Stimulated activated CD8-positive, alpha-beta memory T cell treated with anti-CD3 and anti-CD28 coated beads, Interleukin-12 subunit alpha, Interleukin-12 subunit beta, amount 100 ng/mL, for 1 hour (primary cell): ENCODE data around the gene LRRC15.

Source experiments
- DNase-seq: peaks from one replicate; pipeline ENCODE4 v3.0.0-alpha.2; 2020; ENCODE audit warnings: low read depth

LRRC15 gene

DNA sequence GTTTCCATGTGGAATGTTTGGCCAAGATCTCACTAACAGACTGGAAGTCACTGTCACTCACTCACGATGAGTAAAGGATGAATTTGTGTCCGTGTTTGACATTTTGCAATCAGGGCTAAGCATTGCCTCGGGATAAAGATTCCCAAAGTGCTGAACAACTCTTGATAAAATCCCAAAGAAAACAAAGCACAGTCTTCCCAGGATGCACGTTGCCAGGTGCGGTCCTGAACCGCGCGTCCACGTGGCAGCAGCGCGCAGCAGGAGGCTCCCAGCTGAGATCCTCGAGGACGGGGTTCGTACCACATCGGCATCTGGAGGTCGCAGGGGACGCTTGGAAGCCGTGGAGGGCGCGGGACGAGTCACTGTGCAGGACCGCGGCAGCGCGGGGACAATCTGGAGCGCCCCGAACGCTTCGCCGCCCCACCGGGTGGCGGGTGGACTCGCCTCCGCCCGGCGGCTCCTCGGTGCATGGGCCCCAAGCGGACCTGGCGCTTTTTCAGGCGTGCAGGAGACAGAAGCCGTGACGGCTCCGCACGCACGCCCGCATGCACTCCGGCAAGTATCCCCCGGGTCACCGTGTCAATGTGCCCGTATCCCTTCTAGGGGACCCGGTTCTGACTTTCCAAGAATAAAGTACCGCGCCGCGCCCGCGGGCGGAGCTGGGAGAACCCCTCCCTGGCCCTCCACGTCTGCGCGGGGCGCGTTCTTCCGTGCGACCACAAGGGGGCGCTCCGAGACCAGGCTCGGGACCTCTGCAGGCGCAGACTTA, 36.1 kb downstream of the LRRC15 start:
- peak; percentile 83 for DNase-seq

DNA sequence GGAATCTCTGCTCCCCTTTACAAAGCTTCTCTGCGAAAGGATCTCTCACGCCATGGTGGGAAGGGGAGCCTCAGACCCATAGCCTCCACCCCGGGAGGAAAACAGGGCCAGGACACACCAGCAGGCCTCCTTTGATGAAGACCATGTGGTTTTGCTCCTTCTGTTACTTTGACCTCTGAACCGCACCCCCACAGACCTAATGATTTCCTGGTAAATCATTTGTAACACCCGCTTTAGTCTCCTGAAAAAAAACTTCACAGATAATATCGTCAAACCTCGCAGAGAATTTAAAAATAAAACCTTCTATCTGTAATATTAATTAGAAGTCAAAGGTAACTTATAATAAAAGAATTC, 36.7 kb downstream of the LRRC15 start:
- DNase-seq: no peak

DNA sequence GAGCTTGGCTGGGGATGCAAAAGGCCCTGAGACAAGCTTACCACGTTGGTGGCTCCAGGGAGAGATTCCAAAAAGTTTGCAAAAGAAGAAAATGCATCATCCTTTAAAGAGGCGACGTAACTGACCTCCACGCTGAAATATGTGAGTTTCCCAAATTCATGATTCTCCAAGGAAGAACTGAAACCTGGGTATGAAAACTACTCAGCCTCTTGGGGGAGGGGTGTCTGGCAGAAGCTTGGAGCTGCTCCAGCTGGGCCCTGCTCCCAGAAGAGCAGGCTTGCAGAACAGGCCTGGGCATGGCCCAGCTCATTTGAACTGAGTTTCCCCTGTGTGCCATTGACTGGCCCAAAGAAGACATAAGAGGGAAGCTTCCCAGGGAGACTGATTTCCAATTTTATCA, 39.0 kb downstream of the LRRC15 start:
- DNase-seq: no peak

DNA sequence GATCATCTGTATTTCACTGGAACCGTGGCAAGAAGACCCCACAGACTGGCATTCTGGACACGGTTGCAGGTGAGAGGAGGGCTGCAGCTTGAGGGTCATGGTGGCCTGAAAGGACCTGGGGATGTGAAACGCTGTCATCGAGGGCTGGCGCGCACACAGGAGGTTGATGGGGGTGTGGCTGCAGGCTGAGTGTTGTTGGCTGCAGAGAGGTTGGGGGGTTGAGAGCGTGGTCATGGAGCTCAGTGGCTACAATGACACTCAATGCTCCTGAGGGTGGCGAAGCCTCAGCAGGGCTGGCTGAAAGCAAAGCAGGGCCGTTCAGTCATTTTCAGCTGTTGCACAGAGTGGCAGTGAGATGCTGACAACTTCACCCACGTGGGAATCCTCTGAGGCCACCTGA, 39.4 kb downstream of the LRRC15 start:
- DNase-seq: no peak

DNA sequence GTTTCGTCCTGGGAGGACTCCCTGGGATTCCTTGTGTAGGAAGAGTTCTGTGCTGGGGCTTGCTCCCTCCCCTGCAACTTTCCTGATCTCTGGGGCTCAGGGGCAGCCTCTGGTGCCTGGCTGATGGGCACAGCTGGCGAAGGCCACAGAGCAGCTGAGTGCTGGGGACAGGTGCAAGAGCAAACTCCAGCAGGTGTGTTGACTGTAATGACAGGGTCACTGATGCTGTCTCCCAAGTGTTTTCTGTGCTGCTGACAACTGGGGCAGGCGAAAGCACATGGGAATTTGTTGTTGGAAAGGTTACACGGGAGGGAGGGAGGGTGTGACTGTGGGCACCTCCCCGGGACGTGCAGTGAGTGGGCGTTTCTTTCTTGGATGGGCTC, 40.0 kb downstream of the LRRC15 start:
- DNase-seq: no peak

DNA sequence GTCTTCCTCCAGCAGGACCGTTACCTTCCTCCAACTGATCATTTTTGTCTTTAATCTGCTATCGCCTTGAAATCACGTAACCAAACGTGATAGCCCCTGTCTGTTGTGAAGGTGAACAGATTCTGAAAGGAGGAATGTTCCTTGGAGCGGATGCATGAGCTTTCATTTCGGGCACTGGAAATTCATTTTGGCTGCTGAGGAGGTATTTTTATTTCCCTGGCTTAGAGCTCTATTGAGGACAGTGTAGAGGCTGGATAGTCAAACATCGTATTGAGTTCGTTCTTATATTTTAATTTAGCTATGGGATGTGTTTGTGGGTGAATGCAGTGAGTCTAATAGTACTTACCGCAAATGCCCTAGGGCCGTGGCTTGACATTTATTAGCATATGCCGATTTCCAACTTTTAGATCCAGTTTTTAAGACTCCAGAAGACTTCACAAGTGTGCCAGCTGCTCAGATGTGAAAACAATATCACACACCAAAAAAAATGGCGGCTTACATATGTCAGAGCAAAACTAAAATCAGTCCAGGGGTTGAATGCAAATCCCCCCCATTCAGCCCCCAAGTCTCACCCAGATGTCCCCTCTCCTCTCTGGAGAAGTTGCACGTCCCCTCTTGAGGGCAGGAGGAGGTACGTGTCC, 40.5 kb downstream of the LRRC15 start:
- no peak for DNase-seq

DNA sequence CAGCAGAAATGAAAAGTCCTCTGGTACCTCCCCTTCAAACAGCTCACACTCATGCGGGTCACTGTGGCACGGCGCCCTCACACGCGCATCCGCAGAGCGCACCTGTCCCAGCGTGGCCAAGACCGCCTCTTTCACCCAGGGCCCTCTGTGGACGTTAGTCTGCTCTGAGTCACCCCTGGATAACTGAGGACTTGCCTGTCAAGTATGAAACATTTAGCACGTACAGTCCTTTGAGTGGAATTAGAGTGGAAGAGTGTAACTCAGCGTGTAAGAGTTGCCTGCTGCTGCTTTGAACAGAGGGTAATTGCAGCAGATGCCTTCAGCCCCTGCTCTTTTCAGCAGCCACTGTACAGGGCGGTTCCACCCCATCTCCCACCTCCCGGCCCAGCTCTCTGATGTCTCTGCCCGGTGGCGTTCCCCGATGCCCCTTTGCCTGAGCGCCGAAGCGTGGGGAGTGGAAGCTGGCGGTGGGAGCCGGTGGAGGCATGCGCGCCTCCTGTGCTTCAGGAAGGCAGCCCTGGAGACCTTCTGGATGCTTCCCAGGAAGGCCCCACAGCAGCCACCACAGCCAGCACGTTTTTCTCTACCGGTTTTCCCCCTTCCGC, 41.4 kb downstream of the LRRC15 start:
- DNase-seq: no peak

DNA sequence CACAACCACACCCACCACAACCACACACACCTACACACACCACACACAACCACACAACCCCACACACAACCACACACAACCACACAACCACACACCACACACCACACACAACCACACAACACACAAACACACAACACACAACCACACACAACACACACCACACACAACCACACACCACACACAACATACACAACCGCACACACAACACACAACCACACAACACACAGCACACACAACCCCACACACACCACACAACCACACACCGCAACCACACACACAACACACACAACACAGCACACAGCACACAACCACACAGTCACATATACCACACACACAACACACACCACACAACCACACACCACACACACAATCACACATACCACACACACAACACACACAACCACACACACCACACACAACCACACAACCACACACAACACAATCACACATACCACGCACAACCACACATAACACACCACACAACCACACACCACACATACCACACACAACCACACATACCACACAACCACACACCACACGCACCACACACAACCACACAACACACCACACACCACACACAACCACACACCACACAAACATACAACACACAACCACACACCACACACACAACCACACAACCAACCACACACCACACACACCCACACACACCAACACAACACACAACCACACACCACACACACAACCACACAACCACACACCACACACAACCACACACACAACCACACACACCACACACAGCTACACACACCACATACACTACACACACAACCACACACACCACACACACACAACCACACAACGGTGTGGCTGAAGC, 42.1 kb downstream of the LRRC15 start:
- DNase-seq: no peak

DNA sequence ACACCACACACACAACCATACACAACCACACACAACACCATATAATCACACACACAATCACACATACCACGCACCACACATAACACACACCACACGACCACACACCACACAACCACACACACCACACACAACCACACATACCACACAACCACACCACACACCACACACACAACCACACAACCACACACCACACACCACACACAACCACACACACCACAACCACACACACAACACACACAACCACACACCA, 42.6 kb downstream of the LRRC15 start:
- DNase-seq: no peak

DNA sequence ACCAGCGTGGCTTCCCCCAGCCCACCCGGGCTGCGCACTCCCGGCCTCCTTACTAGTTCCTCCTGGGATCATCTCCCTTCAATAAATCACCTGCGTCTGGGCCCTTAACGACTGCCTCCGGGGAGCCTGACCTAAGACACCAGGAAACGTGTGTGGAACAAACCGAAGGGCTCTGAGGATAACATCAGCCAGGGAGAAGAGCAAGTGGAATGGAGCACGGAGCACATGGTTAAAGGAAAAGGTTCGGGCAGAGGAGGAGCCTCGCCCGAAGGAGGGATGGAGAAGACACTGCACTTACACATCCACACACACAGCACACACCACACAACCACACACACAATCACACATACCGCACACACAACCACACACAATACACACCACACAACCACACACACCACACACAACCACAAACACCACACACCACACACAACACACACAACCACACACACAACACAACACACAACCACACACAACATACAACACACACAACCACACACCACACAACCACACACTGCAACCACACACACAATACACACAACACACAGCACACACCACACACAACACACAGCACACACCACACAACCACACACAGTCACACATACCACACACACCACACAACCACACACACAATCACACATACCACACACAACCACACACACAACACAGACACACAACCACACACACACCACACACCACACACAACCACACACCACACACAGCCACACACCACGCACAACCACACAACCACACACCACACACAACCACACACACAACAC, 43.2 kb downstream of the LRRC15 start:
- DNase-seq: no peak

DNA sequence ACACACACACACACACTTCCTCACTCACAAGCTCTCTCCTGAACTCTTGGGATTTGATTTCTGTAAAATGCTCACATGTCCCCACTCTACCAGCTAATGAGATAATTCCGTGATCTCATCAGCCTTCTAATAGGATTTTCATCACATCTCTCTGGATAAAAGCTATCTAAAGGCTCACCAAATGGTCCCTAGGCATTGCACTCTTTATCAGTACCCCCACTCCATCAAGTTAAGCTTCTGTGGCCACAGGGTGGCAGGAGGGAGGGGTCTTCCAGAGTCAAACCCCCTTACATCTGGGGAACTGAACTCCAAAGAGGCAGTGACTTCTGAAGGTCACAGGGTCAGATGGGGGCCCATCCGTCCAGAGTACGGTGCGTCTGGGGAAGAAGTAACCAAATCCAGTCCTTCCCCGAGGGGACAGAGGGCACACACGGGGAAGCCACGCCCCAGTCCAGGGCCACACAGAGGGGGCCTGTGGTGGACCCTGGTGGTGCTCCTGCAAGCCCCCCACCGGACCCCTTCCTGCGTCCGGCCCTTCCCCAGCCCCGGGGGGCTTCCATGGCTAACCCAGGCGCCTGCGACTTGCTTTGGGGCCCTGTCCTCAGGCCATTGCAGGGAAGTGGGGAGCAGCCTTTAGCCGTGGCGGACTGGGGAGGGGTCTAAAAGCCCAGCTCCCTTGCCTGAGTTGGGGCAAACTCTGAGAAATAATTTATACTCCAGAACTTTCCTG, 44.0 kb downstream of the LRRC15 start:
- DNase-seq: no peak

DNA sequence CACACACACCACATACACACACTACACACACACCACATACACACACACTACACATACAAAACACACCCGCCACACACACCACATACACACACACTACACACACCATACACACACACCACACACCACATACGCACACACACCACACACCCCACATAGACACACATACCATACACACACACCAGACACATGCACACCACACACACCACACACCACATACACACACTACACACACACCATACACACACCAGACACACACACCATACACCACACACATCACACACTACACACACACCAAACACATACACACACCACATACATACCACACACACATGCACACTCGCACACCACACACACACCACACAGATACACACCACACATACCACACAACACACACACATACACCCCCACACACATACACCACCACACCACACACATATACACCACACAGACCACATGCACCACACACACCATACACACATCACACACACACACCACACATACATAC, 44.7 kb downstream of the LRRC15 start:
- no peak for DNase-seq

DNA sequence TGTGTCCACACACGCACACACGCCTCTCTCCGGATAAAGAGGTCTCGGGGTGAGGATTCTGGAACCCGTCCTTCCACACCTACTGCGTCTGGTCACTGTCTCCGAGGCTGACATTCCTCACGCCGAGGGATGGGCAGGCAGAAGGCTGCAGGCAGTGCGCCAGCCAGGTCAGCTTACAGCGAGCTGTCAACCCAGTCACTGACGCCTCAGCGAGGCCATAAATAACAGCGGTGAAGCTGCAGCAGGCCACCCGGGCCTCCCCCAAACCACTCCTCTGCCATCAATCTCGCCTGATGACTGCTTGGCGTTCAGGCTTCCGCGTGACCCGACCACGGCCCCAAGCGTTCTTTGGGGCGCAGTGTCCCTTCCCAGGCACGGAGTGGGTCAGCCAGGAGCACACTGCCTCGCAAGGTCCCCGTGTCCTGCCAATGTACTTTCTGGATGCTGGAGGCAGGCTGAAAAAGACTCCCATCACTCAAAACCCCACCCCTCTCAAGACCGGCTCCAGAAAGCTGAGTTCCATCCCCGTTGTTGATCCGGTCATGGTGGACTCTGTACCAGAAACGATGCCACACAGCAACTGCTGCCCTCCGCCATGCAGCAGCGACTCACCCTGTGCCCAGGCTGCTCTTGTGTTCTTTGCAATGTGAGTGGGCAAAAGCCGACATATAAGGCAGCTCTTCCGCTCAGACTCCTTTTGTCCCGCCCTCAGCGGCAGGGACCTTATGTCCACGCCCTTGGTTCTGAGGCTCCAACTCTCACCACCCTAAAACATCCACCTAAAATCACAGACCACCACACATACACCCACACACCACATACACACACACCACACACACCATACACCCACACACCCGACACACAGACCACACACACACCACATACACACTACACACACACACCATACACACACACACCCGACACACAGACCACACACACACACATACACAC, 45.5 kb downstream of the LRRC15 start:
- no peak for DNase-seq

DNA sequence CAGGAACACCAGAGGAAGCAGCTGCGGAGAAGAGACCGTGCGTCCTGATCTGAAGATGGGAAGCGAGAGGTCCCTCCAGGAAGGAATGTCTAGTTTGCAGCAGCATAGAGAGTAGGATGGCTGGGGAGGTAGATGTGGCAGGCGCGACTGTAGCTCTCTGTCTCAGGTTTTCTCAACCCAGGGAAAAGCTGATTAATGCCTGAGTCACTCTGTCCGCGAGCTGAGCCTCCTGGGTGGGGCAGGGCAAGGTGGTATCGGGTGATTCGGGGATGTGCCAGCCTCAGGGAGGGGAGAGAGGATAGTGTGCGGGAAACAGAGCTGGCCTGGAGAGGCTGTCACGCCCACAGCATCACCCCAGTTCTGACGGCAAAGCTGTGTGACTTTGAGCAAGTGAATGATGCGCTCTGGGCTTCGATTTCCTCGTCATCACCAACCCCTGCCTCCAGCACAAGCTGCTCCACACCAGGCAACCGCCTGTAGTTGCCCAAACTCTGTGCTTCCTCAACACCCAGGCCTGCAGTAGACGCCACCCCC, 46.8 kb downstream of the LRRC15 start:
- no peak for DNase-seq

DNA sequence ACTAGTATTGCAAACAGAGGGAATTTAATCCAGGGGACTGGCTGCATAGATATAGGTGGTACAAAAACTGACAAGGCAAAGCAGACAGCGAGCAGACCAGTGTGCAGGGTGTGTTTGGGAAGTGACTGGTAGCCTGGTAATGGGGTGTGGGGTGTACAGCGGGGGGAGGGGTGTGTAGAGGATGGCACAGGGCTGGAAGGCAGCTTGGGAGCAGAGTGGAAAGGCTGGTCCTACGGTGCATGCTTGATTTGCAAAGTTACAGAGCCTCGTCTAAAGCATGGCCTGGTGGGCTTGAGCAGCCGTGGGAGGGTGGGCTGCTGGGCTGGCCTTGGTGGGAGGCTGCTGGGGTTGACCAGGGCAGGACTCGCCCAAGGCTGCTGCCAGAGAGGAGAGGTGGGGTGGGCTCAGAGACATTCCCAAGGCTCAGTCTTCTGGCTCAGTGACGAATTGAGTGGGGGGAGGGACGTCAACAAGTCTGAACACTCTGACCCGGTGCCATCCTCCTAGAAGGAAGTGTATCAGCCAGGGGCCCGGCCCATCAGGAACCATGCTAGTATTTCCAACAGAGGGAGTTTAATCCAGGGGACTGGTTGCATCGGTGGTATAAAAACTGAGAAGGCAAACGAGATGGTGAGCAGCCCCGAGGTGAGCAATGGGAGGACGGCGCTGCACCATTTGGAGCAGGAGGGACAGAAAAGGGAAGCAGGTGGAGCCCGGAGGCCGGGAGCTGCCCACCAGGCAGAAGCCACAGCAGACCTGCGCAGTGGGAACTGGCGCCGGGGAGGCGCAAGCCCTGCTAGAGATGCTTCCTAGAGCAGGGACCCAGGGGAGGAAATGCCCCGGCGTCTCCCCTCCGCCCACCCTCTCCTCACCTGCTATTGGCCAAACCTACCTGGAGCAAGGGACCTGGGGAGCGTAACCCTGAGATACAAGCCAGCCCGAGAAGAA, 47.6 kb downstream of the LRRC15 start:
- no peak for DNase-seq

DNA sequence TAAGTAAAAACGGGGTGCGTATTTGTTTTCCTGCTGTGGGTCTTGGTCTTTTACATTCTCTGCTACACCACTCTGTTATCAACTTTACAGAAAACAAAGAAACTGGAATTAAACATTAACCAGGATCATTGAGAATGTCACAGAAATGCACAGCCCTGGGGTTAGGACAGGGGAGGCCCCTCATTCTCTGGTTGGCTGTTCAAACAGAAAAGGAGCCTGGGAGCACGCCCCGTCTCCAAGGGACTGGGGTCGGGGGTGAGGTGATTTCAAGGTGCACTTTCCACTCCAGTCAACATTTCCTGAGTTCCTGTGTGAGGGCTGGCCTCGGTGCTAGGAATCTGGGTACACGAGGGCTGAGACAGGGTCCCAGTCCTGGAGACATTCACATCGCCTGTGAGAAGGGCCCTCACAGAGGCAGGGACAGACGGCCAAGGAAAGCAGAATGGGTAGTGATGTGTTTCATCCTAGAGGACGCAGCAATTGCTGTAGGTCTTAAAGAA, 48.7 kb downstream of the LRRC15 start:
- DNase-seq: no peak

DNA sequence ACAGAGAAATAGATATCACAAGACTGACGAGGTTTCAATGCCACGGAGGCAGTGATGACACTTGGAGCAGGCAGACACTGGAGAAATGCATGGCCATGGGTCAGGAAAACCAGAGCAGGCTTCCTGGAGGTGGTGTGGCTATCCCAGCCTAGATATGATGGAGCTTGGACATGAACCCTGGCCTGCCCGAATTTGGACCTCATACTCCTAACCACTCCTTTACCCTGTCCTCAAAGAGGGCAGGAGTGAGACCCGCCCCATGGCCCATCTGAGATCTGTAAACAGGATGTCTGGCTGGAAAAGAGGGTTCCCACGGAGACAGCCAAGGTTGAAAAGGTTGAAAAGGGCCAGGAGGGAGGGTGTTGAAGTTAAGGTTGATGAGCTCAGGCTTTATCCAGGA, 49.4 kb downstream of the LRRC15 start:
- no peak for DNase-seq

DNA sequence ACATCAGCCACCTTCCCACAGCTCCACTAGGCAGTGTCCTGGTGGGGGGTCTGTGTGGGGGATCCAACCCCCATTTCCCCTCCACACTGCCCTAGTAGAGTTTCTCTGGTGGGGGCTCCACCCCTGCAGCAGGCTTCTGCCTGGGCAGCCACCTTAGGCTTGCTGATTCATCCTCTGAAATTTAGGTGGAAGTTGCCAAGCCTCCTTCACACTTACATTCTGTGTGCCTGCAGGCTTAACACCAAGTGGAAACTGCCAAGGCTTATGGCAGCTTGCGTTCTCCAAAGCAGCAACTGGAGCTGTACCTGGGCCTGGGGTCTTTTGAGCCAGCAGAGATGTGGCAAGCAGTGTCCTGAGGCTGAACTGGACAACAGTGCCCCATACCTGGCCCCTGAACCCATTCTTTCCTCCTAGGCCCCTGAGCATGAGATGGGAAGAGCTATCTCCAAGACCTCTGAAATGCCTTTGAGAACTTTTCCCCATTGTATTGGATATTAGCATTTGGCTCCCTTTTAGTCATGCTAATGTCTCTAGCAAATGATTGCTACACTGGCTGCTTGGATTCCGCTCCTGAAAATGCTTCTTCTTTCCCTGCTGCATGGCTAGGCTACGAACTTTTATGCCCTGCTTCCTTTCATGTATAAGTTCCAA, 50.9 kb downstream of the LRRC15 start:
- no peak for DNase-seq
